GM21737 (cell line): ENCODE data around the gene DHPS.
"Not testable (repeated sequence)": the region's sequence is repeated elsewhere in the genome, so short reads cannot be mapped to it uniquely, and the experiment has no call there.

ENCODE experiments used
- ATAC-seq: cut with Tn5 transposase; IDR thresholded peaks from one replicate; pipeline ENCODE4 v1.9.1; 2021; ENCODE audit warnings: mild to moderate bottlenecking, moderate library complexity; ENCODE audit not compliant: unreplicated experiment

DHPS gene

DNA sequence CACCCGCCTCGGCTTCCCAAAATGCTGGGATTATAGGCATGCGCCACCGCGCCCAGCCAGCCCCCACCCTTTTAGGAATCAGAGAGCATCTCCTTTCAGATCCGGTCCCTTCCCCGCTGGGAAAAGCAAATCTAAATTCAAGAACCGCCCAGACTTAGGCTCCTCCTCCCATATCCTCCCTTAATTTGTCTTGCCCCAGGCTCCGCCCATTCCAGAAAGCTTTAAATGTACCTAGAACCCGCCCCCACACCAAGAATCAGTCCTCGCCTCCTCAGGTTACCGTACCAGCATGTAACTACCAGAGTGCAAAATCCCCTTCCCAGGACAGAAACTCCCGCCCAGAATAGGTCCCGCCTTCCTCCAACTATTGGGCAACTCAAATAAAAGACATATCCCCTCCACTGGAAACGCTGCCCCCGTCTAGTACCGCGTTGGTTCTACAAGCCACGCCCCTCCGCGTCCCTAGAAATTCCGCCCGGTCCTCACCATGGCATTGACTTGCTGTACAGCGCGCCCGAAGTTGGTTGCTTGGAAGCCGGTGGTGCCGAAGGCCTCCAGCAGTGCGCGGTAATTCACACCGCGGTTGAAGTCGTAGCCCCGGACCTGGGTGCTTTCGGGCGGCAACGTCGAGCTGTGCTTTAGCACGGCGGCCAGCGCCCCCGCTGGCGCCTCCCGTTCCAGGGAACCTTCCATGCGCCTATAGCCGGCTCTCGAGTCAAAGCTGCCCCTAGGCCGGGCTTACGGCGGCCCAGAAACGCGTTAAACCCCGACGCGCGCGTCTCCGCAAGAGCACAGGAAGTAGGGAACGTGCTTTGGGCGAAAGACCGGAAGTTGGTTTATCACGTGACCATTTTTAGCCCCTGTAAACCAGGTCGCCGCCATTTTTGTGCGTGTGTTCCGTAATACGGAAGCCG lies at the start of gene DHPS:
TSS of gene DHPS (minus strand) at position 807 of the 914 bp plus-strand sequence. CDS start at position 693, 114 bp downstream.
- ATAC-seq = peak; percentile 62

DNA sequence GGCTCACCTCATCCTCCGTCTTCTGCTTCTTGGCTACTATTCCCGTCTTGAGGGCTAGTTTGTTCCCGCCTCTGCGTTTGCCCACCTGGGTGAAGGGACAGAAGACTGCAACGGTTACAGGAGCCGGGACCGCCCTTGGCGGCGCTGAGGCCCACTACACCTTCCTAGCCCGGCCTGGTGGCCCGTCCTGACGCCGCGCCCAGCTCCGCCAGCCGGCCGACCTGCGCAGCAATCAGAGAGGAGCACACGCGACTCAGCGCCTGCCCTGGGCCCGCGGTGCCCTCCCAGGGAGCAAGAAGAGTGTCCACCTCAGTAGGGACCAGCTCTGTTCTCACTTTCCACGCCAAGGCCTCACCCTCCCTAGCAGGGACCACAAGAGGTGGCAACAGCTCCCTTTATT lies 49.7 kb upstream of the DHPS start:
- ATAC-seq = no peak

DNA sequence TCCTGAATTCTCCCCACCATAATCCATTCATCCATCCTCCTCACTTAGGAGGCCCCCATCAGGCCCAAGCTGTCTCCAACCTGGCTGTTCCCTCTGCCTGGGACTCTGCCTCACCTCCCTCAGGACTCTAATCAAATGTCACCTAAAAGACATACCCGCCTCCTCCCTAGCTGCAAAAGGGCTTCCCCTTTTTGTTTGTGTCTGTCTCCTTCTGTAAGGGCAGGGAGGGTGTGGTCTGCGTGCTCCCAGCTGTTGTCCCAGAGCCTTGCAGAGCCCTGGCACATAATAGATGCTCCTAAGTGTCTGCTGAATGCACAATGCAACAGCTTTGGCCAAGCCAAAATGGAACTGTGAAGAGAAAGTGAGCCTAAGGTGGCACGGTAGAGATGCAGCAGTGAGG lies 48.4 kb upstream of the DHPS start:
- no peak for ATAC-seq

DNA sequence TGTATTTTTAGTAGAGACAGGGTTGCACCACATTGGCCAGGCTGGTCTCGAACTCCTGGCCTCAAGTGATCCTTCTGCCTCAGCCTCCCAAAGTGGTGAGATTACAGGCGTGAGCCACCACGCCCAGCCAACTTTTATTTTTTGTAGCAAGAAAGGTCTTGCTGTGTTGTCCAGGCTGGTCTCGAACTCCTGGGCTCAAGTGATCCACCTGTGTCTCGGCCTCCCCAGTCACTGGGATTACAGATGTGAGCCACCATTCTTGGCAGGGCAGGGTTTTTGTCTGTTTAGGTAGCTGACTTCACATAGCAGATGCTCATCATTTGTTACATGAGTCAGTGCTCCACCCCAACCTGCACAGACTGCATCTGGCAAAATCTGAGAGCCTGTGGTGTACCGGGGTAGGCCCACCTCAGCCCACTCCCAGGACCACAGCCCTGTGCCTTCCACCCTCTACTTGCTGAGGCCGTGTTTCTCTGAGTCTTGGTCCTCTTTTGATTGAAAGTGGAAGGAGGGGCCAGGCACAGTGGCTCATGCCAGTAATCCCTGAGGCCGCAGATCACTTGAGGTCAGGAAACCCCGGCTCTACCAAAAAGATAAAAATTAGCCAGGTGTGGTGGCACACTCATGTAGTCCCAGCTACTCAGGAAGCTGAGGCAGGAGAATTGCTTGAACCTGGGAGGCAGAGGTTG lies 46.2 kb upstream of the DHPS start:
- no peak for ATAC-seq

DNA sequence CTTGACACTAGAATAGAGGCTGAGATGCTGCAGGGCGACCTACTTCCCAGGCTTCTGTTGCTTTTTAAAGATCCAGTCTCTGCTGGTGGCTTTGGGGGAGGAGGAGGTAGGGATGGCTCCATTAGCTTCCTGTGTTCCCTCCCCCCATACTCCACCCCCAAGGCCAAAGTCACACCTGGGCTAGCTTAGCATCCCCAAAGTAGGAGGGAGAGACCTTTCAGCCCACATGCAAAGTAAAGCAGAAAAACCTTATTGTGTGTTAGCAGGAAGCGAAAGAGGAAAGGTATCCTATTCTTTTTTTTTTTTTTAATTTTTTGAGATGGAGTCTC lies 45.3 kb upstream of the DHPS start:
- no peak for ATAC-seq

DNA sequence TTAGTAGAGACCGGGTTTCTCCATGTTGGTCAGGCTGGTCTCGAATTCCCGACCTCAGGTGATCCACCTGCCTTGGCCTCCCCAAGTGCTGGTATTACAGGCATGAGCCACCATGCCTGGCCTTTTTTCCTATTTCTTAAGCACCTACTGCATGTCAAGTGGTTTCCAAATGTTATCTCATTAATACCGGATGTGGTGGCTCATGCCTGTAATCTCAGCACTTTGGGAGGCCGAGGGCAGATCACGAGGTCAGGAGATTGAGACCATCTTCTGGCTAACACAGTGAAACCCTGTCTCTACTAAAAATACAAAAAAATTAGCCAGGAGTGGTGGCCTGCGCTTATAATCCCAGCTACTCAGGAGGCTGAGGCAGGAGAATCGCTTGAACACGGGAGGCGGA lies 43.9 kb upstream of the DHPS start:
- ATAC-seq = not testable (repeated sequence)

DNA sequence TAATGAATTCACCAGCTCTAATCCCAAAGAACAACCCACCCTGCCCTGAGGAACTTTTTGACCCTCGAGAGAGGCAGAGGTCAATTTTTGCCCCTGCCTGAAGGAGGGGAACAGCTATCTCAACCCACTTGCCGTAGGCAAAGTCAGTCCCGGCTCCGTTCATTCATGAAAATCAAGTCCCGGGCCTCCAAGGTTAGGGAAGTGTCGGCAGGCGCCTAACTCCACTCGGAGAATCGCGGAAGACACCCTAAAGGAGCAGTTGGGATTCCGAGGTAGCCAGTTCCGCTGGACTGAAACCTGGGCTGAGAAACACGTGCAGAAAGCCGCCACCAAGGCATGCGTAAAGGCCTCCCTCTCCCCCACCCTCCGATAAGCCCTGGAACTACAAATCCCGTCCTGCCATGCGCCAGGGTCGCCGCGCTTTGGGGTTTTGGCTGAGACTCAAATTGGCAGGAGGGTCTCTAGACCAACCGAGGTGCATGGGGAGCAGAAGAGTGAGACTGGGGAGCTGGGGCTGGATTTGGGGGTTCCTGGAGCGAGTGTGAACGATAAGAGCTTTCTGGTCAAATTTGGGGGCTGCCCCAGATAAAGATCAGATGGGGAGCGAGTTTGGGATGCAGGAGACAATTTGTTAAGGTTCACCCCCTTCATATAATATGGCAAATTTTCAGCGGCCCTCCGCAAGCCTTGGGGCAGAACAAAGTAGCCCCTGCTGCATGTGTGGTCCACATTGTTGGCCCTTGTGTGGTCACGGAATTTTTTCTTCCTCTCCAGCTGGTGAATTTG lies 42.2 kb upstream of the DHPS start, which contains the start of gene TNPO2:
TSS of gene TNPO2 (minus strand) at position 292 of the 786 bp plus-strand sequence. CDS start 2,955 bp downstream, outside the sequence.
- ATAC-seq = peak; percentile 37

DNA sequence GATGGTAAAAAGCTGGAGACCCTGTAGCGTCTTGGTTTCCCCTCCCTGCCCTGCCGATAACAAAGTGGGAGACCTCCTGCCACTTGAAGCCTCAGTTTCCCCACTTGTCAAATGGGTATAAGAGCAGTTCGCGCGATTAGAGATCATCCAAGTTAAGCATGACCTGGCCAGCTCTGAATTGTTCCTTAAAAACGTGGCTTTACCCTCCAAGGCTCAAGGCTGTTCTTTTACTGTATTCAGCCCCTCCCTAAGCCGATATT lies 41.6 kb upstream of the DHPS start:
- no peak for ATAC-seq

DNA sequence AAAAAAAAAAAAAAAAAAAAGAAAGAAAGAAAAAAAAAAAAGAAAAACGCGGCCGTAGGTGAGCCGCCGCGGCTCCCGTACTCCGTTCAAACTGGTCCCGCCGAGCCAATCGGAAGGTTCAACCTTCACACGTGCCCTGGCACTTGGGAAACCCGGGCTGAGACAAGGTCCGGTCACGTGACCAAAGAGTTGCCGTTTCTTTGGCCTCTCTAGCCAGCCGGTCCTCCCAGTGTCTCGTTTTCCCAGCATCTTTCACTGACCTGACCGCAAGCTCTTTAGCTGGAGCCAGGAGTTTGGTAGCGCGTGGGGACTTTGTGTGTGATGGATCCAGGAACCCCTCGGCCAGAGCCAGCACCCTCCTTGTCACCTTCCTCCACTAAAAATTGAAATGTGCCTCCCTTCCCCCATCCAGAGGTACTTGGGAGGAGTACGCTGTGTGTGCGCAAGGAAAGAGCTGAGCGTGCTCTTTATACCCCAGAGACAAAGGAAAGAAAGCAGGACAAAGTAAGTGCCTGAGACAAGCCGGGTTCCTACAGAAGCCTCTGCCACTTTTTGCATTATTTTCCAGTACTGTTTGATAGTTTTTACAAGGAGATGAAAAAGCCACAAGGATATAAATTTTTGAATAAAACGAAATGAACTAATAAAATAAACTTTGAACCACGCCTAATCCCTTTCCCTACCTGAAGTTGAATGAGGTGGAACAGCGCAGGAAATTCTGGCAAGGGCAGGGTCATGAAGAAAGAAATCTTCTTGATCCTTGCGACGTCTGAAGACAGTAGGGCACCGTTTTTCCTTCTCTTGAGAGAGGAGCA lies 41.1 kb upstream of the DHPS start:
- ATAC-seq = peak; percentile 67

DNA sequence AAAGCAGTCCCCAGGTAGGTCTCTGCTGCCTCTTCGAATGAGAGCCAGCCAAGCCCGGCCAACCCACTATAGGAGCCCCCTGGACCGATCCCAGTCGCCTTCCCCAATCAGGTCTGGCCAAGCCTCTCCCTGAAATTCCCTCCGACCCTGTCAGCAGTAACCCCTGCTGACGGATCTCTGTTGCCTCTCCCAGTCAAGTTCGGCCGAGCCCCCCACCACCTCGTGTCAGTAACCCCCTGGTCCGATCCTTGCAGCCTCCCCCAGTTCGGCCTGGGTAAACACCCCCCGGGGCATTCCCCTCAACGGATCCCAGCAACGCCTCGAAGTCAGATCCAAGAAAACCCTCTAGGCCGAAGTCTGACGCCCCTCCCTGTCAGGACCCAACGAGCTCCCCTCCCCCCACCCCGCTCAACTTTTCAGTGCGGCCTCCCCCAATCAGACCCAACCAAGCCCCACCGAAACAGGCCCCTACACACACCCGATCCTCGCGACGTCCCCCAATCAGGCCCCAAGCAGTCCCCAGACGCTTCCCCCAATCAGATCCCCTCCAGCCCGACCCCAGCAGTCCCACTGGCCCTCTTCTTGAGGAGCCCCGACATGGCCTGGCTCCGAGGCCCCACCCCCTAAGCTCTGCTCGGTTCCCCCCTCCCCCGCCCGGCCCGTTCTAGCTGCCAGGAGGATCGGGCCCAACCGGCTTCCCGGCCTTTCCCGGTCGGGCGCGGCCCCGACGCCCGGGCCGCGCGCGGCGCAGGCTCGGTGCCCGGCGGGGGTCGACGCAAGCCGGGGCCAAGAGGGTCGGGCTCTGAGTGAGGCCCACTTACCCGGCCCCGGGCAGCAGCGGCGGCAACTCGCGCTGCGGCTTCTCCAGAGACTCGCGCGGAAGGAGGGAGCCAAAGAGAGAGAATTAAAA lies 40.2 kb upstream of the DHPS start:
- peak; percentile 3 for ATAC-seq

DNA sequence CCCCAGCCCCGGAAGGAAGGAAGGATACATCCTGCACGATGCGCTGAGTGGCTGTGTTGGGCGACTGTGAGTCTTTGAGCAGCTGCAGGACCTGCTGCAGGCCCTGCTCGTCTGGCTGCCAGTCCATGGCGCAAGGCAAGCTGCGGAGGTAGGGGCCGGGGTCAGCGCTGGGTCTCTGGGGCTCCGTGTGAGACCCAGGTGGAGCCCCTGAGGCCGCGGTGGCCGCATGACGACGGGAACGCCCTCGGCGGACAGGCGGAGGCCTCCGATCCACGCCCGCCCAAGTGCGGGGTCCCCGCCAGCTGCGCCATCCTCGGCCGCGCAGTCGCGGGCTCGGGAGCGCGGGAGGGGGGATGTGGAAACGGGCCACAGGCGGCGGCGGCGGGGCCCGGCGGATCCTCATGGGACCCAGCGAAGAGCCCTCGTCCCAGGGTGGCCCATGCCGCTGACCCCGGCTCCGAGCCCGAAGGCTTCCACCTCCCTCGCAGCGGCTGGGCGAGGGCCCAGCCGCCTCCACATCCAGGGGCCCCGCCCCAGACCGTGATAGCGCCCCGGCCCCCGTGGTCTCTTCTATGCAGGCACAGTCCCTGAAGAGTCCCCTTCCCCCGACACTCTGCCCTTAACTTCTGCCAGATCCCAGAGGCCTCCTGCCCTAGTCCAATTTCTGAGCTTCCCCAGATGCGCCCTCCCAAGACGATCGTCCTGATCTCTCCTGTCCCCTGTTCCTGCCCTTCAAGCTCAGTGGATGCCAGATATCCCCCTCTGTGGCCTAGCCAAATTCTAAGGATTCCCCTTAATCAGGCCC lies 39.4 kb upstream of the DHPS start:
- ATAC-seq = no peak

DNA sequence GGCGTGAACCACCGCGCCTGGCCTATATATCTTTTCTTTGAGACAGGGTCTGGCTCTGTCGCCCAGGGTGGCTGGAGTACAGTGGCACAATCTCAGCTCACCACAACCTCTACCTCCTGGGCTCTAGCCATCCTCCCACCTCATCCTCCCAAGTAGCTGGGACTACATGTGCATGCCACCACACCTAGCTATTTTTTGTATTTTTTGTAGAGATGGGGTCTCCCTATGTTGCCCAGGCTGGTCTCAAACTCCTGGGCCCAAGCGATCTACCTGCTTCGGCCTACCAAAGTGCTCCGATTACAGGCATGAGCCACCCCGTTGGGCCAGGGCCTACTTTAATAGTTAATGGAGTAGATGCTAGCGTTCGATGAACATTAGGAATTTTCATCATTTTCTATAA lies 38.6 kb upstream of the DHPS start:
- no peak for ATAC-seq

DNA sequence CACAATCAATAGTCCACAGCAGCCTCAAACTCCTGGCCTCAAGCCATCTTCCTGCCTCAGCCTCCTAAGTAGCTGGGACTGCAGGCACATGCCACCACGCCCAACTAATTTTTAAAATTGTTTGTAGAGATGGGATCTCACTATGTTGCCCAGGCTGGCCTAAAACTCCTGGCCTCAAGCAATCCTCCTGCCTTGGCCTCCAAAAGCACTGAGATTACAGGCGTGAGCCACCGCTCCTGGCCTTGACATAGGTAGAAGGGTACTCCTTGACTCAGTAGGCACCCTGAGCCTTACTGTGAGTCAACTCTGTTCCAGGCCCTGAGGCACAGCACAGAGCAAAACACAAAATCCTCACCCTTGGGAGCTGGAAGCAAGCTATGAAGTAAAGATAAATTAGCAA lies 34.2 kb upstream of the DHPS start:
- ATAC-seq = no peak

DNA sequence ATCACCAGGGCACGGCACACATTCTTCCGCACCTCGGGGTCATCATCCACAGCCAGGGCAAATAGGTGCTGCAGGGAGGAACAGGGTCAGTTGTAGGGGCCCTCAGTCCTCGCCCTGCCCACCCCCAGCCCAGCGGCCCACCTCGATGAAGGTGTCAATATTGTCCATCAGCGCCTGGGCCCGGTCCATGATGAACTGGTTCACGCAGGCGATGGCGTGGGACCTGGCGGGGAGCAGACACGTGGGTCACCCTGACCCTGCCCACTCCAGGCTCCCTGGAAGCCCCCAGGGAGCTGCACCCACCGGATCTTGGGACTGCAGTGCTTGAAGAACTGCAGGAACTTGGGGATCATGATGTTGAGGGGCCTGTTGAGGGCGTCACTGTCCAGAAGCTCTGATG lies 33.4 kb upstream of the DHPS start:
- no peak for ATAC-seq

DNA sequence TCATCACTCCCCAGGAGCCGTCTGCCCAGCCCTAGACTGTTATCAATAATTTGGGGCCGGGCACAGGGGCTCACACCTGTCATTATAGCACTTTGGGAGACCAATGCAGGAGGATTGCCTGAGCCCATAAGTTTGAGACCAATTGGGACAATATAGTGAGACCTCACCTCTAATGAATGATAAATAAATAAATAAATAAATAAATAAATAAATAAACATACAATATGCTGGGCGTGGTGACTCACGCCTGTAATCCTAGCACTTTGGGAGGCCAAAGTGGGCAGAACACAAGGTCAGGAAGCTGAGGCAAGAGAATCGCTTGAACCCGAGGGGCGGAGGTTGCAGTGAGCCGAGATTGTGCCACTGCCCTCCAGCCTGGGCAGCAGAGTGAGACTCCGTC lies 31.6 kb upstream of the DHPS start:
- ATAC-seq = not testable (repeated sequence)

DNA sequence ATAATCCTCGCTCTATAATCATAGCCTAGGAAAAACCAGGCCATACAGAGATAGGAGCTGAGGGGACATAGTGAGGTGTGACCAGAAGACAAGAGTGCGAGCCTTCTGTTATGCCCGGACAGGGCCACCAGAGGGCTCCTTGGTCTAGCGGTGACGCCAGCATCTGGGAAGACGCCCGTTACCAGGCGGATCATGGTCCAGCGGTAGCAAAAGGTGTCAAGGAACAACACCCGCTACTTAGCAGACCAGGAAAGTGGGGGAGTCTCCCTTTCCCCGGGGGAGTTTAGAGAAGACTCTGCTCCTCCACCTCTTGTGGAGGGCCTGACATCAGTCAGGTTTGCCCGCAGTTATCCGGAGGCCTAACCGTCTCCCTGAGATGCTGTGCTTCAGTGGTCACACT lies 30.4 kb upstream of the DHPS start:
- ATAC-seq = not testable (repeated sequence)

DNA sequence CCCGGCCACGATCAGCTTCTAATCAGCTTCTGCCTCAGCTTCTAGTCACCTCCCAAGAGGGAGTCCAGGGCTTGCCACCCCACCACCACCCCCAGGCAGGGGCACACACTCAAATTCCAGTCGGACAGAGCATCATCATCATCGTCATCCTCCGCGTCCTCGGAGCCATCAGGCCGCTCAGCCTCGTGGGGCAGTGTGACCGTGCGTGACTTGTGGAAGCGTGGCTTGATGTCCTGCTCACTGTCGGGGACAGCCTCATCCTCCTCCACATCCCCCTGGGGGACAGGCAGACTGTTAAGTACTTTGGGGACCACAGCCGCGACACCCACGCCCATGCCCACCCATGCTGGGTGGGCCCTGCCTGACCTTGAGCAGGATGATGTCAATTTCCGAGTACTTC lies 29.5 kb upstream of the DHPS start:
- ATAC-seq = no peak

DNA sequence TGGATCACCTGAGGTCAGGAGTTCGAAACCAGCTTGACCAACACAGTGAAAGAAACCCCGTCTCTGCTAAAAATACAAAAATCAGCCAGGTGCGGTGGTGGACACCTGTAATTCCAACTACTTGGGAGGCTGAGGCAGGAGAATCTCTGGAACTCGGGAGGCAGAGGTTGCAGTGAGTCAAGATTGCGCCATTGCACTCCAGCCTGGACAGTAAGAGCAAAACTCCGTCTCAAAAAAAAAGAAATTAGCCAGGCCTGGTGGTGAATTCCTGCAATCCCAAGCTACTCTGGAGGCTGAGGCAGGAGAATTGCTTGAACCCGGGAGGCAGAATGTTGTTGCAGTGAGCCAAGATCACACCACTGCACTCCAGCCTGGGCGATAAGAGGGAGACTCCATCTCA lies 27.0 kb upstream of the DHPS start:
- ATAC-seq = no peak

DNA sequence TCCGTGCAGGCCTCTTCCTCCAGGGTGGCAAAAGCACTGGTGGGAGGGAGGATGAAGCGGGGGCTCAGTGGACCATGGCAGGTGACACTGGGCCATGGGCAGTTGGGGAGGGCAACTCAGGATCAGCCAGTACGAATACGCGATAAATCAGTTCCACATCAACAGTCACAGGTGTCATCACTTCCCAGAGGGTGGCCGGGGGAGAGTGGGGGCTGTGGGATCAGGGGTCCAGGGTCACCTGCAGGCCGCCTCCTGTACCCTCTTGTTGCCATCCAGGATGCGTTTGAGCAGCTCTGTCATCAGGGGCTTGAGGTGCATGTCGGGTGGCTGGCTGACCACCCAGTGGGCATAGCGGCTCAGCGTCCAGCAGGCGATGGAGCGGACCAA lies 24.6 kb upstream of the DHPS start:
- no peak for ATAC-seq
